ENCODE results near the gene SPEF1.

The SPEF1 gene

GRCh38 chr20:3748073-3748472, 33.2 kb downstream of the SPEF1 start:
- DNase-seq (ENCODE audit: low read depth in 2 of 2): no peak

DNA sequence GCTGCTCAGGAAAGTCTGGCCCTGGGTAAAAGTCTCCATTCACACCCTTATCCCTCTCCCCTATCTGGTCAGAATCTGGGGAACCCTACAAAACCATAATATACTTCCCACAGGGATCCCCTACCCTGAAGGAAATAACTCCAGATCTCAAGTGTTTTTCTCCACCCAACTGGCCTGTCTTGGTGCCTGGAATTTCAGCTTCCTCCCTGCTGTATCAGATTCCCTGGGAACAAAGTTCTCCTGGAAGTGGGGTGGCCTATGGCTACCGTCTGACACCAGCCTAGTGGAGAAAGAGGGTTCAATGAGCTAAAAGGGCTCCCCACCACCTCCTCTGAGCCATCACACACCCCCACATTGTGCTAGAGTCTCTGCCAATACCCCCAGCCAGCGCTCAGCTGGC, 33.8 kb downstream of the SPEF1 start:
- DNase-seq (ENCODE audit: low read depth in 2 of 2): no peak

- DNase-seq (ENCODE audit: low read depth in 2 of 2): no peak
These were observed 35.5 kb downstream of the SPEF1 start for GRCh38 chr20:3745686-3746173.

DNA sequence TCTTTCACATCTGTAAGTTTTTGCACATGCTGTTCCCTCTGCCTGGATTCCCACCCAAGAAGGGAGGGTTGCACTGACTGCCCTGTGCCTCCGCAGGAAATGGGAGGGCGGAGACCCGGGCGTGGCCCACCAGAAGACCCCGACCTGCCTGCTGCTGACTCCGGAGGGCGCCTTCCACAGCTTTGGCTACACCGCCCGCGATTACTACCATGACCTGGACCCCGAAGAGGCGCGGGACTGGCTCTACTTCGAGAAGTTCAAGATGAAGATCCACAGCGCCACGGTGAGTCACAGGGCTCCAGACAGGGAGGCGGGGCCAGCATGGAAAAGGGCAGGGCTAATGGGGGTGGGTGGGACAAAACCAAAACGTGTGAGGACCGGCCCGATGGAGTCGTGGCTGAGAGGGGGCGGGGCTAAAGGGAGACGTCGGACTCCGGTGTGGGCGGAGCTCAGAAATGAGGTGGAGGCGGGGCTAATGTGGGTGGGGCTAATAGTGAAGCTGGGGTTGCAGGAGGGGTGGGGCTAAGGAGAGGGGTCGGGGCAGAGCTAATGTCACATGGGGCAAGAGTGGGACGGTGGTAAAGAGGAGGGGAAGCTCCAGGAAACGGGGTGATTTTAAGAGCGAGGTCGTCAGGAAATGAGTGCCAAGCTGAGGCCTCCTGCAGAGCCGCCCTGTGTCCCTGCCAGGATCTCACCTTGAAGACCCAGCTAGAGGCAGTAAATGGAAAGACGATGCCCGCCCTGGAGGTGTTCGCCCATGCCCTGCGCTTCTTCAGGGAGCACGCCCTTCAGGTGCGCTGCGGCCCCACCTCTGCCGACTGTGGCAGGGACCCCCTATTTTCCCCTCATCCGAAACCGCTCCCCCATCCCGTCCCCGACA, 36.2 kb downstream of the SPEF1 start:
- peak; percentile 8 to 34 for DNase-seq (ENCODE audit: low read depth in 2 of 2)

DNA sequence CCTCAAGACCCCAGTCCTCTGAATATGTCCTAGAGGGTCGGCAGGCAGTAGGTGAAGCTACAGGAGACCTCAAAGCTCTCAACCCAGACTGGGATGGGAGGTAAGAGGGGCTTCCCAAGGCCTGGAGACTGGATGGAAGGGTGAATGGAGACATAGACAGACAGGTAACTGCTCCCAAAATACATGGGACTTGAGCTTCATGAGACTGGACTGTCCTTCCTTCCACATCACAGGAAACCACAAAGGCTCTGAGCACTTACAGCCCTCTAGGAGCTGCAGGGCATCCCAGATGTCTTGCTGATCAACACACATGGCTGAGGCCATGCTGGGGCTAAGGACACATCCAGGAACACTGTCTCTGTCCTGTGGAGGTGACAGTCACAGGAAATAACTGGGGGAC, 37.2 kb downstream of the SPEF1 start:
- no peak for DNase-seq (ENCODE audit: low read depth in 2 of 2)

DNA sequence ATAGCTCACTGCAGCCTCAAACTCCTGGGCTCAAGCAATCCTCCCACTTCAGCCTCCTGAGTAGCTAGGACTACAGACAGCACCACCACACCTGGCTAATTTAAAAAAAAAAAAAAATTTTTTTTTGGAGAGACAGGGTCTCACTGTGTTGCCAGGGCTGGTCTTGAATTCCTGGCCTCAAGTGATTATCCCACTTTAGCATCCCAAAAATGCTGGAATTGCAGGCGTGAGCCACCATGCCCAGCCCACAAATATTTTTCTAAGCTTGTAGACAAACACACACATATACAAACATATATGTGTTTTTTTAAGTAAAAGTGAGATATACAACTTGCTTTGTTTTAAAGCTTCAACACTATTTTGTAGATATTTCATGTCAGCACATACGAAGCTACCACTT, 38.0 kb downstream of the SPEF1 start:
- no peak for DNase-seq (ENCODE audit: low read depth in 2 of 2)

DNA sequence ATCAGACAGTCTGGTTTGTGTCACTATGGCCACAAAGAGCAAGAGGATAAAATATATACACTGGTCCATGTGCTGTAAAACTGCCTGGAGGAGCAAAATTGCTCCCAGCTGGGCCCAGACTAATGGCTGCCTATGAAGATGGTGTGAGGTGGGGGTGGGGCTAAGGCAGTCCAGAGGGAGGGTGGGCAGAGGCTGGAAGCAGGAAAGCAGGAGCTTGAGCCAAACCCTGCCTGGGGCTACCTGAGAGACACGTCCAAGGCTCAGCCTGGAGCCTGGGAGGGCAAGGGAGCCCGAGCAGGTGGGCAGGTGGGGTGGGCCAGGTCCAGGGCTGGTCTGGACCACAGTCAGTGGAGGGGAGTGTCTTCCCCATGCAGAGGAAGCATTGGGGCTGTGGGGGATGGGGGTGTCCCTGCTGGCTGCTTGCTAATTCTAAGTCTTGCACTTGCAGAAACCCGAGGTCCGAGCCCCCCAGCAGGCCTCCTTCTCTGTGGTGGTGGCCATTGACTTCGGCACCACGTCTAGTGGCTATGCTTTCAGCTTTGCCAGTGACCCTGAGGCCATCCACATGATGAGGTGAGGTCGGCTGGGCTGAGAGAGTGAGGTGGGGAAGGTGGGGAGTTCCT, 39.3 kb downstream of the SPEF1 start:
- no peak for DNase-seq (ENCODE audit: low read depth in 2 of 2)

DNA sequence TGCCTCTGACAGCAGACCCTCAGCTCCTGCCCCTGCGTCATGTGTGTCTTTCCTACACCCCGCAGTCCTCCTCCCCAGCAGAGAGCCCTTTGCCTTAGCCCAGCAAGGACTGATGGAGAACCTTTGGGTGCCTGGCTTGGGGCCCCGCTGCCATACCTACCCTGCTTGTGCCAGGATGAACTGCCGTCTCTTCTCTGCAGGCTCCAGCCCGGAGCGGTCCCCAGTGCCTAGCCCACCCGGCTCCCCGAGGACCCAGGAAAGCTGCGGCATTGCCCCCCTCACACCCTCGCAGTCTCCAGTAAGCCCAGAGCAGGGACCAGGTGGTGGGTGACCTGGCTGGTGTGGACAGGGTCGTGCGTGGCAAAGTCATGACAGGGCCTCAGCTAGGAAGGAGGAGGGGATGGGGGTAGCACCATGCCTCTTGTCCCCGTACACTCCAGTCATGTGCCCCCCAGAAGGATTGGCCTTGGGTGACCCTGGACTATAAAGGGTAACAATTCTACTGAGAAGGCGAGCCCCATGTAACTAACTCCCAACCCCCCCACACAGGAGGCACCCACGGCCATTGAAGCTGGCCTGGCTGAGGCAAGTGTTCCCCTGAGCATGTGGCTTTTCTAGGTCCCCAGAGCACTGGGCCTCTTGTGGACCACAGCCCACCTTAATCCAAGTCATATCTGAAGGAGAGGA, 40.5 kb downstream of the SPEF1 start:
- DNase-seq (ENCODE audit: low read depth in 2 of 2): no peak

DNA sequence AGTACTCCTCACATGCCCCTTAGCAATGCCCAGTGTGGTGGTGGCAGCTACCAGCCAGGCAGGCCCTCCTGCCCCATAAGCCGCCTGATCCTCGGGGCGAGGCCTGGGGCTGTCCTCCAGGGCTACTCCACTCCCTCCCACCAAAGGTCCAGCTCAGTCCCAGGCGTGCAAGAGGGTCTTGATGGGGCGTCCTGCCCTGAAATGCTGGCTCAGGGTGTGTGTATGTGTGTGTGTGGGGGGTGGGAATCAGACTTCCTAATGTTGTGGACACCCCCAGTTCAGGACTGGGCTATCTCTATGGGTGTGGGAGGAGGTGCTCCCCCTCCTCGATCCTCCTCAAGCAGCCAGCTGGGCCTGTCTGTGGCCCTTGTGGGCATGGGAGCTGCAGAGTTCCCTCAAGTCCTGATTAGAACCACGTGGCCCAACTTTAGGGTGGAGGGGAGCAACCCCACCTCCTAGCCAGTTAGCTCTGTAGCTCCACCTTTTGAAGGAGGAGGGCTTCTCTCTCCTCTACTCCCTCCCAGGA, 41.3 kb downstream of the SPEF1 start:
- no peak for DNase-seq (ENCODE audit: low read depth in 2 of 2)

DNA sequence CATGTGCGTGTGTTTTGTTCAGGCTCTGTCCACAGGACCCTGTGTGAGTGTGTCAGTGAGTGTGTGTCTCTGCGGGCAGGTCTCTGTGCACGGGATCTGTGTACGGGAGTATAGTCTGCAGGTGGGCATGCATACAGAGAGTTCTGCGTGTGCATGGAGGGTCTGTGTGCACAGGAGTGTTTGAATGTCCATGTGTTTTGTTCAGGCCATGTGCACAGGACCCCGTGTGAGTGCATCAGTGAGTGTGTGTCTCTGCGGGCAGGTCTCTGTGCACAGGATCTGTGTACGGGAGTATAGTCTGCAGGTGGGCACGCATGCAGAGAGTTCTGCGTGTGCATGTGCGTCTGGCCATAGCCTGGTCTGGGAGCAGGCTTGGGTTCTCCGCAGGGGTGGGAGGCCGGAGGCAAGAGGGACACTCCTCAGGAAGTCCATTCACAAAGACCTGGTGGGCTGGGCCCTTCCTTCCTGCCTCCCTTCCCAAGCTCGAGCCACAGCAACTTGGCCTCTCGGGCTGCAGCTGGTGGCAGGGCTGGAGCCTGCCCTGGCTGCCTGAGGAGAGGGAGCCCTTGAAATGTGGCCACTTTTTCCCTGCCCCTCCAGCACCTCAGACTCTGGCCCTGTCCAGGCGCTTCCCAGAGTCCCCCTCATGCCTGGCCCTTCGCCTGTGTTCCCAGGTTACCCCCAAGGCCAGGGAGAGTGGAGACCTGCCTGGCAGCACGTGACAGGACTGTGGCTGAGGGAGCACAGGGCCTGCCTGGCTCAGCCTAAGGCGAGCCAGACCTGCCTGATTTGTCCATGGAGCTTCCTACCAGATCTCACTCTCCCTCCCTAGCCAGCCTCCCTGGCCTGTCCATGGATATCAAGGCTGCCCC, 42.0 kb downstream of the SPEF1 start:
- no peak for DNase-seq (ENCODE audit: low read depth in 2 of 2)

GRCh38 chr20:3738111-3739053, 42.9 kb downstream of the SPEF1 start:
- DNase-seq (ENCODE audit: low read depth in 2 of 2): no peak

DNA sequence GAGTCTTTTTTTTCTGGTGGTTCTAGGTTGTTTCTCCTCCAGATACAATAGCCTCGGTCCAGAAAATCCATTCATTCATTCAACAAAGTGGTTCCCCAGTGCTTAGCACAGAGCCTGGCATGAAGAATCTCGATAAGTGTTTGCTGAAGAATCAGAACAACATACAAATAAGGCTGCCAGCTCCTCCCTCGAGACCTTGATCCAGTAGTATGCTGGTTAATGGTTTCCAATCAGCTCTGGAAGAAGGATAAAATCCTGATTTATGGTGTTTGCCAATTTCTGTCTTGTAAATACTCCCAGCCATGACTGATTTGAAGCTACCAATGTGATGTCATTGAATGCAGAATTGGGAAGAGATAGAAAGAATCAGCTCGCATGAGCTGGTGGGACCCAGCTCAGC, 45.5 kb downstream of the SPEF1 start:
- no peak for DNase-seq (ENCODE audit: low read depth in 2 of 2)

DNA sequence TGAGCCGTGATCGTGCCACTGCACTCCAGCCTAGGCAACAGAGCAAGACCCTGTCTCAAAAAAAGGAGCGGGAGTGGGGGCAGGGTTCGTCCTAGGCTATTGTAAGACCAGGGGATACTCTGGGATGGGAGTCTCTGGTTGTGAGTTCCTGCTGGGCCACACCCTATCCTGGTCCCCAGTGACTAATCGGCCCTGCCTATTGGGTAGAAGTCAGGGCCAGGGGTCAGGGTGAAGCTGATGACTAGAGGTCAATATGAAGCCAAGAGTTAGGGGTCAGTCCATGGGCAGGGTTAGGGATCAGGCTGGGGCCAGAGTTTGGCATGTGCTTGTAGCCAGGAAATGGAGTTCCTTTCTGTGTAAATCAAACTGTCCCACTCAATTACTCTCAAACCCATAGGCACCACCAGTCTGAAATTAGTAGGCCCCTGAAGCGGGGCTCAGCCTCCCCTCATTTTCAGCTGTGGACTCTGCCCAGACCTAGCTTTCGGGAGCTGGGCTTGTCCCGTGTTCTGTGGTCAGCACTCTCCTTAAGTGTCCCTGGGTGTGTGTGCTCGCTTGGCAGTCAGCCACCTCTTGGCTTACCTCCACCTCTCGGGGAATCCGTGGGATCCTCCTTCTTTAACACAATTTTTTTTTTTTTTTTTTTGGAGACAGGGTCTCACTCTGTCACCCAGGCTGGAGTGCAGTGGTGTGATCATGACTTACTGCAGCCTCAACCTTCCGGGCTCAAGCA, 47.0 kb downstream of the SPEF1 start:
- DNase-seq (ENCODE audit: low read depth in 2 of 2): no peak

GRCh38 chr20:3733119-3733995, 47.9 kb downstream of the SPEF1 start:
- DNase-seq (ENCODE audit: low read depth in 2 of 2): no peak

GRCh38 chr20:3732327-3733118, 48.7 kb downstream of the SPEF1 start, which contains the start of gene HSPA12B:
HSPA12B (plus strand) TSS chr20:3732685; CDS start chr20:3738675, 5,990 bp downstream.
- DNase-seq (ENCODE audit: low read depth in 2 of 2): no peak

- DNase-seq (ENCODE audit: low read depth in 2 of 2): no peak
These were observed 49.3 kb downstream of the SPEF1 start for GRCh38 chr20:3731944-3732326.

DNA sequence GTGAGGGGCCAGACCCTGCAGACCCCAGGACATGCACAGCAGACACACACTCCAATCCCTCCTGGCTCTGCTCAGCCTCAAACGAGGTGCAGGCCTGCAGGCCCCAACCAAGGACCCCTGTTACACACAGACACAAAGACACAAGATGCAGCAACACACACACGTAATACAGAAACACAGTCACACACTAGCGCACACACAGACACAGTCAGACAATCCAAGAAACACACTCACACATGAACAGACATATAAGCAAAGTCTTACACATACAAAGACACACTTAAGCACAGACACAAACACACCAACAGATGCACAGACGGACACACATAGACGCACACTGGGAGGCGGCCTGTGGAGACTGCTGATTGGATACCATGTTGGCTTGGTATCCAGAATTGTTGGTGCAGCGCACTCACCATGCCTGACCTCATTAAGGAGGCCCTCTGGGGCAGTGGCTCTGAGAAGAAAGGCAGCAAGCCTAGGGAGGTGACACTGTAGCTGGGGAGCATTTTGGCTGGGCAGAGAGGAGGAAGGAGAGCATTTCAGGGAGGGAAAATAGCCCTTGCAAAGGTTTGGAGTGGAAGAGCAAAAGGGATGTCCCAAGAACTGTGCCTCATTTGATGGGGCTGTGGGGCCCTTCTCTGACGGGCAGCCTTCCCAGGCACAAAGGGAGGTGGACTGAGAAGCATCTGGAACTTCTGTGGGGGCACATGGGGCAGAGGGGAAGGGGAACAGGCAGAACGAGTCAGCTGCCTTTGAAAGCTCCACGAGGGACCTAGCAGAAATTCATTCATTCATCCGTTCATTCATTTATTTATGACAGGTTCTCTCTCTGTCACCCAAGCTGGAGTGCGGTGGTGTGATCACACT, 50.2 kb downstream of the SPEF1 start:
- DNase-seq (ENCODE audit: low read depth in 2 of 2): no peak

All from stimulated activated CD8-positive, alpha-beta memory T cell treated with anti-CD3 and anti-CD28 coated beads, Interleukin-7, amount 100 ng/mL, for 1 hour (primary cell).